Lower leg skin (tissue), 3 donors: ENCODE data around the gene CACNA1F.

Source experiments
- CTCF ChIP-seq, 3 donors: fragments of 450-650 bp; IDR thresholded peaks; one replicate each; pipeline ENCODE4 v1.5.1; 2016; ENCODE audit warnings: antibody characterized with exemption in 3 of 3, mild to moderate bottlenecking in 3 of 3, moderate library complexity in 2 of 3
- POLR2A ChIP-seq, 2 donors: fragments of 450-650 bp; IDR thresholded peaks; one replicate each; pipeline ENCODE4 v1.6.1; 2016 to 2017; ENCODE audit warnings: antibody characterized with exemption in 2 of 2, mild to moderate bottlenecking in 1 of 2, moderate library complexity in 1 of 2

GRCh38 chrX:49214416-49214815 lies 18.7 kb downstream of the CACNA1F start:
- TF ChIP-seq CTCF (IDR thresholded peaks at IDR 0.05) (no peak), POLR2A (IDR thresholded peaks at IDR 0.05) (no peak)
